Breast epithelium (tissue), 4 donors: ENCODE measurements around the gene PHF21B. TPM values are rescaled to one million over a fixed set of nuclear protein-coding genes. Genes with fewer than 3 reads are reported as not detected.

Source experiments
- DNase-seq, 2 donors: peaks; one replicate each; pipeline ENCODE4 v3.0.0-alpha.2; 2019; ENCODE audit warnings: low spot score in 2 of 2
- H3K27ac ChIP-seq, 2 donors: fragments of 200-600 bp; sonication (generic) in 1 of 2; one replicate each; pipeline ENCODE4 v1.5.1; 2016 to 2019; ENCODE audit warnings: mild to moderate bottlenecking in 1 of 2
- H3K27me3 ChIP-seq, 2 donors: fragments of 200-600 bp; sonication (generic) in 1 of 2; one replicate each; pipeline versions ENCODE4 v1.5.1 to v1.6.0; 2017 to 2019; ENCODE audit warnings: control low read depth in 1 of 2, mild to moderate bottlenecking in 1 of 2
- H3K36me3 ChIP-seq: fragments of 200-600 bp; one replicate; pipeline ENCODE4 v1.5.1; 2019
- H3K4me1 ChIP-seq, 2 donors: fragments of 200-600 bp; sonication (generic); one replicate each; pipeline ENCODE4 v1.5.1; 2016 to 2019; ENCODE audit warnings: control low read depth in 1 of 2
- H3K4me3 ChIP-seq, 3 donors: fragments of 200-600 bp; sonication (generic); 1 replicate in 2 of 3; 2 replicates in 1 of 3; pipeline ENCODE4 v1.5.1; 2016 to 2019; ENCODE audit warnings: mild to moderate bottlenecking in 3 of 3, moderate library complexity in 2 of 3
- H3K9me3 ChIP-seq, 2 donors: fragments of 200-600 bp; sonication (generic) in 1 of 2; one replicate each; pipeline ENCODE4 v1.5.1; 2016 to 2019; ENCODE audit warnings: control low read depth in 1 of 2
- CTCF ChIP-seq, 3 donors: fragments of 450-650 bp; IDR thresholded peaks; one replicate each; pipeline ENCODE4 v1.5.1; 2016 to 2017; ENCODE audit warnings: antibody characterized with exemption in 3 of 3, mild to moderate bottlenecking in 3 of 3, moderate library complexity in 3 of 3
- POLR2A ChIP-seq: fragments of 450-650 bp; IDR thresholded peaks from one replicate; pipeline ENCODE4 v1.6.1; 2016; ENCODE audit warnings: antibody characterized with exemption, mild to moderate bottlenecking, moderate library complexity
- POLR2AphosphoS5 ChIP-seq, 3 donors: sonication (generic); formaldehyde crosslinking; IDR thresholded peaks; one replicate each; pipeline ENCODE4 v1.6.1; 2017; ENCODE audit warnings: antibody characterized with exemption in 3 of 3
- intact Hi-C: fragments of 100-400 bp; cut with DNase I; formaldehyde crosslinking; loops from one replicate; pipeline ENCODE4 v1.15.1; 2023; ENCODE audit warnings: low total_unique reads
- total RNA-seq, 3 donors: library from RNA; depleted of rRNA; stranded (reverse); fragments of >200 nt; gene quantifications; one replicate each; pipeline ENCODE4 v1.1.0, GENCODE V29; 2016

Gene PHF21B
- total RNA-seq, result 1 to 10 TPM in 2 of 3 donors, not detected in 1; 3.6 to 4.1 TPM

- TF ChIP-seq POLR2AphosphoS5 (IDR thresholded peaks at IDR 0.05) (no peak), CTCF (IDR thresholded peaks at IDR 0.05) (no peak), POLR2A (no peak)
- Histone ChIP-seq H3K27me3 (peaks cover 3 to 34% of the 10 kb centered on the region in 2 donors), H3K4me3 (peak within 1 kb of the TSS; percentile 39 to 74 (median 62)), H3K4me1 (peaks cover 0 to 10% of the 10 kb centered on the region in 2 donors), H3K36me3 (no peaks in the 10 kb centered on the region), H3K27ac (peak within 1 kb of the TSS in 1 of 2 donors; percentile 43), H3K9me3 (no peaks in the 10 kb centered on the region)
- intact Hi-C loops, result no loop called here
- no peak for DNase-seq
Observed at GRCh38 chr22:45009606-45010531, at the start of gene PHF21B. TSS of gene PHF21B (minus strand) at chr22:45010005. CDS start at chr22:45009549, 456 bp downstream.

DNA sequence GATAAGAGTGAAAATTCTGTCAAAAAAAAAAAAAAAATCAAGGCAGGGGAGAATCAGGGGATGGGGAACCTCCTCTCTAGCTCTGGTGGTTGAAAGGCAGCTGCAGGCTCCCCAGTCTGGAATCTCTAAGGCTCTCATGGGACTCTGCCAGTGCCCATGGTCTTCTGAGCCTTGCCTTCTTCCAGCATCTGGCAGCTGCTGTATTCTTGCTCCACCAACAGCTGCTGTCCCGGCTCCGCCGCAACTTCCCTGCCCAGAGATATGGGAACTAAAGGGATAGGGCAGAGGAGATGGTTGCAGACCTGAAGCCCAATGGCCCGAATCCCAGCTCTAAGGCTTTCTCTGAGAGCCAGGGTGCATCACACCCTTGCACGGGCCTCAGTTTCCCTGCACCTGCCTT is 49.5 kb upstream of the PHF21B start:
- no peak overlapping the region for H3K4me3 ChIP-seq
- intact Hi-C loops, result no loop called here
- DNase-seq, result no peak
- TF ChIP-seq CTCF (IDR thresholded peaks at IDR 0.05), result no peak
- TF ChIP-seq POLR2AphosphoS5 (IDR thresholded peaks at IDR 0.05), result no peak
- TF ChIP-seq POLR2A, result no peak
- H3K36me3 ChIP-seq, result no peaks in the 10 kb centered on the region
- no peaks in the 10 kb centered on the region for H3K9me3 ChIP-seq
- no peaks in the 10 kb centered on the region for H3K4me1 ChIP-seq
- no peaks in the 10 kb centered on the region for H3K27me3 ChIP-seq
- no peak overlapping the region for H3K27ac ChIP-seq

- DNase-seq, result no peak
- Histone ChIP-seq H3K9me3 (no peaks in the 10 kb centered on the region), H3K27ac (no peak overlapping the region), H3K4me3 (no peak overlapping the region), H3K4me1 (no peaks in the 10 kb centered on the region), H3K36me3 (no peaks in the 10 kb centered on the region), H3K27me3 (no peaks in the 10 kb centered on the region)
- no peak for TF ChIP-seq POLR2A
- TF ChIP-seq CTCF (IDR thresholded peaks at IDR 0.05), result no peak
- TF ChIP-seq POLR2AphosphoS5 (IDR thresholded peaks at IDR 0.05), result no peak
- intact Hi-C loops, result no loop called here
Observed at GRCh38 chr22:45058622-45058912, 48.8 kb upstream of the PHF21B start.

- Histone ChIP-seq H3K4me1 (no peaks in the 10 kb centered on the region), H3K9me3 (no peaks in the 10 kb centered on the region), H3K27ac (no peak overlapping the region), H3K36me3 (no peaks in the 10 kb centered on the region), H3K4me3 (no peak overlapping the region), H3K27me3 (peaks cover 0 to 14% of the 10 kb centered on the region in 2 donors)
- TF ChIP-seq CTCF (IDR thresholded peaks at IDR 0.05) (no peak), POLR2A (no peak), POLR2AphosphoS5 (IDR thresholded peaks at IDR 0.05) (no peak)
- DNase-seq, result no peak
- intact Hi-C loops, result no loop called here
Observed at GRCh38 chr22:45055936-45056335, 46.1 kb upstream of the PHF21B start.

GRCh38 chr22:45053571-45053970 is 43.8 kb upstream of the PHF21B start:
- Histone ChIP-seq H3K27ac (no peak overlapping the region), H3K9me3 (no peaks in the 10 kb centered on the region), H3K27me3 (peaks cover 0 to 28% of the 10 kb centered on the region in 2 donors), H3K4me1 (no peaks in the 10 kb centered on the region), H3K4me3 (no peak overlapping the region), H3K36me3 (no peaks in the 10 kb centered on the region)
- no peak for DNase-seq
- intact Hi-C loops, result no loop called here
- TF ChIP-seq POLR2A (no peak), CTCF (IDR thresholded peaks at IDR 0.05) (no peak), POLR2AphosphoS5 (IDR thresholded peaks at IDR 0.05) (no peak)
